ENCODE data around the gene MTM1.

- TF ChIP-seq CTCF (conservative IDR thresholded peaks at IDR 0.05; ENCODE audit: low read depth in 2 of 2) (no peak), EZH2phosphoT487 (IDR thresholded peaks at IDR 0.05; ENCODE audit: unreplicated experiment) (no peak)
Measured at GRCh38 chrX:150569155-150569477, 695 bp downstream of the MTM1 start.
